ENCODE measurements around the gene ARHGAP26. TPM values are rescaled to one million over a fixed set of nuclear protein-coding genes. Genes with fewer than 3 reads are reported as not detected.

The ARHGAP26 gene
- total RNA-seq, 1 donor from 2014 or later = 18.7 TPM

DNA sequence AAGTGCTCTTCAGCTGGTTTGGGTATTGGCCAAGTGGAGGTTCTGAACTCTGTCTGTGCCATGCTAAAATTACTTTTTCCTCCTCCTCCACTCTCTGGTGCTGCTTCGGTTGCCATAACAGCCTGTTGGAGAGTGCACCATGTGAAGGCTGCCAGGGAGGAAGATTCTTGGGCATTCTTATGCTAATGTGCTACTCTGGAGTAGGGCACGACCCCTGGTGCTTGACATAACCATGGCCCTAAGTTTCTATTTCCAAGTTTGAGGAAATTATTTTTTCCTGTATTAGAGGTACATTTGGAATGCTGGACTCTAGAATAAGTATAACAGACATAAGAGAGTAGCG lies 111.6 kb downstream of the ARHGAP26 start:
- H3K27me3 Mint-ChIP-seq = no peaks in the 10 kb centered on the region
- no peak for DNase-seq (ENCODE audit: extremely low spot score, unreplicated experiment)
- H3K36me3 Mint-ChIP-seq = no peaks in the 10 kb centered on the region
- H3K4me1 Mint-ChIP-seq (ENCODE audit: unreplicated experiment) = peaks cover 18% of the 10 kb centered on the region
- TF ChIP-seq, protein P1, sequence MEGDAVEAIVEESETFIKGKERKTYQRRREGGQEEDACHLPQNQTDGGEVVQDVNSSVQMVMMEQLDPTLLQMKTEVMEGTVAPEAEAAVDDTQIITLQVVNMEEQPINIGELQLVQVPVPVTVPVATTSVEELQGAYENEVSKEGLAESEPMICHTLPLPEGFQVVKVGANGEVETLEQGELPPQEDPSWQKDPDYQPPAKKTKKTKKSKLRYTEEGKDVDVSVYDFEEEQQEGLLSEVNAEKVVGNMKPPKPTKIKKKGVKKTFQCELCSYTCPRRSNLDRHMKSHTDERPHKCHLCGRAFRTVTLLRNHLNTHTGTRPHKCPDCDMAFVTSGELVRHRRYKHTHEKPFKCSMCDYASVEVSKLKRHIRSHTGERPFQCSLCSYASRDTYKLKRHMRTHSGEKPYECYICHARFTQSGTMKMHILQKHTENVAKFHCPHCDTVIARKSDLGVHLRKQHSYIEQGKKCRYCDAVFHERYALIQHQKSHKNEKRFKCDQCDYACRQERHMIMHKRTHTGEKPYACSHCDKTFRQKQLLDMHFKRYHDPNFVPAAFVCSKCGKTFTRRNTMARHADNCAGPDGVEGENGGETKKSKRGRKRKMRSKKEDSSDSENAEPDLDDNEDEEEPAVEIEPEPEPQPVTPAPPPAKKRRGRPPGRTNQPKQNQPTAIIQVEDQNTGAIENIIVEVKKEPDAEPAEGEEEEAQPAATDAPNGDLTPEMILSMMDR (conservative IDR thresholded peaks at IDR 0.05) = no peak
- no peak overlapping the region for H3K27ac Mint-ChIP-seq
- no peak overlapping the region for H3K4me3 Mint-ChIP-seq
- H3K9me3 Mint-ChIP-seq = no peaks in the 10 kb centered on the region

- H3K4me1 Mint-ChIP-seq (ENCODE audit: unreplicated experiment) = peaks cover 6% of the 10 kb centered on the region
- H3K4me3 Mint-ChIP-seq = no peak overlapping the region
- no peaks in the 10 kb centered on the region for H3K36me3 Mint-ChIP-seq
- TF ChIP-seq, protein P1 (conservative IDR thresholded peaks at IDR 0.05) = no peak
- no peak for DNase-seq (ENCODE audit: extremely low spot score, unreplicated experiment)
- no peak overlapping the region for H3K27ac Mint-ChIP-seq
- H3K9me3 Mint-ChIP-seq = no peaks in the 10 kb centered on the region
- H3K27me3 Mint-ChIP-seq = no peaks in the 10 kb centered on the region
Measured at GRCh38 chr5:142883025-142883424, 112.8 kb downstream of the ARHGAP26 start.

- no peak overlapping the region for H3K27ac Mint-ChIP-seq
- H3K36me3 Mint-ChIP-seq = no peaks in the 10 kb centered on the region
- TF ChIP-seq, protein P1 (conservative IDR thresholded peaks at IDR 0.05) = no peak
- DNase-seq (ENCODE audit: extremely low spot score, unreplicated experiment) = no peak
- H3K27me3 Mint-ChIP-seq = no peaks in the 10 kb centered on the region
- H3K9me3 Mint-ChIP-seq = no peaks in the 10 kb centered on the region
- H3K4me1 Mint-ChIP-seq (ENCODE audit: unreplicated experiment) = peaks cover 8% of the 10 kb centered on the region
- no peak overlapping the region for H3K4me3 Mint-ChIP-seq
Measured at GRCh38 chr5:142883438-142883837, 113.3 kb downstream of the ARHGAP26 start.

- Mint-ChIP-seq H3K4me3 (no peak overlapping the region), H3K27ac (no peak overlapping the region), H3K9me3 (no peaks in the 10 kb centered on the region), H3K36me3 (no peaks in the 10 kb centered on the region), H3K4me1 (ENCODE audit: unreplicated experiment) (peaks cover 11% of the 10 kb centered on the region), H3K27me3 (no peaks in the 10 kb centered on the region)
- DNase-seq (ENCODE audit: extremely low spot score, unreplicated experiment) = no peak
- TF ChIP-seq, protein P1 (conservative IDR thresholded peaks at IDR 0.05) = no peak
Measured at GRCh38 chr5:142884029-142884428, 113.9 kb downstream of the ARHGAP26 start.

DNA sequence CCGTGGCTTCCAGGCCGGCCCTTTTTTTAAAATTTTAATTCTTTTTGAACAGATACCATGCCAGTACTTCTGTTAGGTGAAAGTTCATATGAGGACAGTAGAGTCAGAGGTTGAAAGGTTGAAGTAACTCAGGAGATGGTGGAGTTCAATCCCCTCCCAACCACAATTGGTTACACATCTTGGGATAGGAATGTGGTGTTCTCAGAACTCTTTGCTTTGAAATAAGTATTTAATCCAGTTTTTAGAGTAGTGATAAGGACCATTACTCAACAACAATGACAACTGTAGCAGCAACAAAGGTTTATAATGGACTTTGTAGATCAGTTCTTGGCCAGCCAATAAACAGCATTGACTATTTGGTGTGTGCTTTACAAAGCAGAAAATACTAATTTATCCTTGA lies 116.0 kb downstream of the ARHGAP26 start:
- no peaks in the 10 kb centered on the region for H3K27me3 Mint-ChIP-seq
- H3K9me3 Mint-ChIP-seq = no peaks in the 10 kb centered on the region
- H3K27ac Mint-ChIP-seq = no peak overlapping the region
- H3K4me1 Mint-ChIP-seq (ENCODE audit: unreplicated experiment) = peaks cover 7% of the 10 kb centered on the region
- H3K4me3 Mint-ChIP-seq = no peak overlapping the region
- H3K36me3 Mint-ChIP-seq = no peaks in the 10 kb centered on the region
- TF ChIP-seq, protein P1 (conservative IDR thresholded peaks at IDR 0.05) = no peak
- no peak for DNase-seq (ENCODE audit: extremely low spot score, unreplicated experiment)

DNA sequence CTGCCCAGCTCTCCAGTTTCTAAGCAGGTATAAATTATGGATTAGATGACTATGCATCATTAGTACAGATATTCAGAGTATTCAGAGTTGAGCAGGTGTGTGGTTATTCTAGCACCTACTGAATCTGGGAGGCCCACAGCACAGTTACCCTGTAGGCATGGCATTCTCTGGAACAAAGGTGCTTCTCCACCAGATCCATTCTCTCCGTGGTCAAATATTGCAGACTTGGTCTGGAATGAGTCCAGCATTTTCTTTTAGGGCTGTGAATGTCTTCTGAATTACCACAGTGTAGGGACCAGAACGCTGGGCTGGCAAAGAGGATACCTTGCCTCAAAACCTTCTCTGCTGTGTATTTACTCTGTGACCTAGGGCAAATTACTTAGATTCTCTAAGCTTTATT lies 116.8 kb downstream of the ARHGAP26 start:
- no peaks in the 10 kb centered on the region for H3K36me3 Mint-ChIP-seq
- peaks cover 7% of the 10 kb centered on the region for H3K4me1 Mint-ChIP-seq (ENCODE audit: unreplicated experiment)

More for the DNA sequence above, 116.8 kb downstream of the ARHGAP26 start:
- Mint-ChIP-seq H3K9me3 (no peaks in the 10 kb centered on the region), H3K27me3 (no peaks in the 10 kb centered on the region), H3K27ac (no peak overlapping the region), H3K4me3 (no peak overlapping the region)
- TF ChIP-seq, protein P1 (conservative IDR thresholded peaks at IDR 0.05) = no peak
- DNase-seq (ENCODE audit: extremely low spot score, unreplicated experiment) = no peak

All from type B pancreatic cell (in vitro differentiated cells).